ENCODE data around the gene SLC22A16.

- TF ChIP-seq CTCF (IDR thresholded peaks at IDR 0.05) (no peak), ZFX (IDR thresholded peaks at IDR 0.05; ENCODE audit: borderline replicate concordance) (no peak)
These were observed 40.6 kb upstream of the SLC22A16 start for GRCh38 chr6:110517034-110517433.

Measured in 22Rv1 (cell line).